Activated naive CD8-positive, alpha-beta T cell treated with anti-CD3 and anti-CD28 coated beads, Interleukin-2, amount 50 U/mL, for 16 hours (primary cell): ENCODE data around the gene PLEKHB2.
"Not testable (repeated sequence)": the region's sequence is repeated elsewhere in the genome, so short reads cannot be mapped to it uniquely, and the experiment has no call there.

Source experiments
- DNase-seq: peaks from one replicate; pipeline ENCODE4 v3.0.0-alpha.2; 2020; ENCODE audit warnings: low read depth, low spot score

Gene PLEKHB2

DNA sequence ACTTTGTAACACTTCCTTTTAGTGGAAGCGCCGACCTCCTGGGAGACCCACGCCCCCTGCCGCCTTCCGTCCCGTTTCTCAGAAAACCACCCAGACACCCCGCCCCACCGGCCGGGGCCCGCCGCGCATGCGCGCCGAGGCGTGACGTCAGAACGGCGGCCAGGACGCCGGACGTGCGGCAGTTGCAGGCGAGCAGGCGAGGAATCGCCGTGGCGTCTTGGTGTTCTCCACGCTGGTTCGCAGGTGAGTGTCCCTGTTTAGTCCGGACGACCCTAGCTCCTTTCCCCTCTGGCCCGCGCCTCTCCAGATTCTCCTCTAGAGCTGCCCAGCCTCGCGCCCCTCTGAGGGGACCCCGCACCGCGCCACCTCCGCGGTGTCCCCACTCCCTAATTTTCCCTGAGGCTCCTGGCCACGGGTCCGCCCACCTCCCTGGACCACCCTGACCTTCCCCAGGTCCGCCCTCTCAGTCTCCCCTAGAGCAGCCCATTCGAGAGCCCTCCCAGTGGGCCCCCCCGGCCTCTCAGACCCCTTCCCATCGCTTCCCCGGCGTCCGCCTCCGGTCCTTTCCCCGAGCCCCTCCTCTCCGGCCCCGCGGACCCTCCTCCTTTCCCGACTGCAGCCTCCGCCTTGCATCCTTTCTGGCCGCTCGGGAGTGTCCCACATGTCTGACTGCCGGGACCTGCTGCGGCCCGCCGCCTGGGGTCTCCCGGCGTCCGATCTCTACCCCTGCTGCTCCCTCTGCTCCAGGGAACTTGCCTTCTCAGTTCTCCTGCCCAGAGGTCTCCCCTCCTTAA is at the start of gene PLEKHB2:
TSS of gene PLEKHB2 (plus strand) at position 181 of the 794 bp plus-strand sequence. CDS start 15,606 bp downstream, outside the sequence.
- DNase-seq: peak; percentile 75

DNA sequence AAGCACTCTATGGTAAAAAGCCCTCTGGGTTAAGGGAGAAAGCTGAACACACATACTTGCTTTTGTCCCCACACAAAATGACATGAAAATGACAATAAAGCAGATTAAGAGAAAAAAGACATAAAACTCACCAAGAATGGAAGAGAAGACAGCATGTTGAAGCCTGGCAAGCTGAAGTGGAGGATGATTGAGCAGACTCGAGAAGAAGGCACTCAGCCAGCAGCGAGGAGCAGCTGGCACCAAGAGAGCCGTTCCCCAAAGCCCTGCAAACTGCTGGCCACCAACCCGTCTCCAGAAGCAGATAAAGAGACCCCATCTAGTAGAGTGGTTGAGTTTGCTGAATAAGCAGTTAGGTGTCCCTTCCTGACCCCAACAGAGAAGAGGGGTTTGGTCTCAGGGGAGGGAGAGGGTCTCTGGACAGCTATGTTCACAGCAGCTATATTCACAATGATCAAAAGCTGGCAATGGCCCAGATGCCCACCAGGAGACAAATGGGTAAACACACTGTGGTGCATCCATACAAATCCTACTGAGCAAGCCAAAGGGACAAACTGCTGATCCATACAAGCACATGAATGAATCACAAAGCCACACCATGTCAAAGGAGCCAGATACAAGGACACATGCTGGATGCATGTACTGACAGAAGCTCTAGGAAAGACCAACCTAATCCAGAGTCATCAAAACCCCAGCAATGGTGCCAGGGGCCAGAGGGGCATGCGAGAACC is 48.8 kb upstream of the PLEKHB2 start:
- no peak for DNase-seq

DNA sequence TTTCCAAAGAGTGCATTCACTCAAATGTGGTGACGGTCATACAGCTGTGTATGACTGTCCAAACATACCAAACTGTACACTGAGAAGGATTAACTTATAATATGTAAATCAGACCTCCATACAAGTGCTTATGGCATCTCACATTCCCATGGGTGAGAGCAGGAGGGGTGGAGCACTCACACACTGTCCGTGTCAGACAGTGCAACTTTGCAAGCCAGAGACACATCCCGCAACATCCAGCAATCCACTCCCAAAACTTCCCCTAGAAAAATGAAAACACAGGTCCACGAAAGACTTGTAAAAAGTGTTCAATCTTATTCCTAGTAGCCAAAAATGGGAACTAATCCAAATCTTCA is 48.2 kb upstream of the PLEKHB2 start:
- DNase-seq: no peak

GRCh38 chr2:131058214-131058843 is 46.8 kb upstream of the PLEKHB2 start:
- DNase-seq: no peak

DNA sequence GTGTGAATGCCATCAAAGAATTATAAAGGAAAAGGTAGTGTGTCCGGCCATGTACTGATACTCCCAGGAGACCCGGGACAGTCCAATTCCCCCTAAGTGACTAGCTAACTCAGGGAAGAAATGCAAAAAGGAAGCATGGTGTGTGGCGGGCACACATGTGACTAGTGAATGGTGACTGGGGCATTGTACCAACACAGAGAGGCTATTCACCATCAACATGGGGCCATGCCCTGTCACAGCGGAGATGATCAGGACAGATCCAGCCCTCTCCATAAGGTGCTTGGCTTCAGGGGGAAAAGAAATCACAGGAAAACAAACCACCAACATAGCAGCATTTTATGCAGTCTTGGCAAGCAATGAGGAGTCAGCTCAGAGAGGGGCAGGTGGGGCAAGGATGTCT is 46.2 kb upstream of the PLEKHB2 start:
- DNase-seq: no peak

DNA sequence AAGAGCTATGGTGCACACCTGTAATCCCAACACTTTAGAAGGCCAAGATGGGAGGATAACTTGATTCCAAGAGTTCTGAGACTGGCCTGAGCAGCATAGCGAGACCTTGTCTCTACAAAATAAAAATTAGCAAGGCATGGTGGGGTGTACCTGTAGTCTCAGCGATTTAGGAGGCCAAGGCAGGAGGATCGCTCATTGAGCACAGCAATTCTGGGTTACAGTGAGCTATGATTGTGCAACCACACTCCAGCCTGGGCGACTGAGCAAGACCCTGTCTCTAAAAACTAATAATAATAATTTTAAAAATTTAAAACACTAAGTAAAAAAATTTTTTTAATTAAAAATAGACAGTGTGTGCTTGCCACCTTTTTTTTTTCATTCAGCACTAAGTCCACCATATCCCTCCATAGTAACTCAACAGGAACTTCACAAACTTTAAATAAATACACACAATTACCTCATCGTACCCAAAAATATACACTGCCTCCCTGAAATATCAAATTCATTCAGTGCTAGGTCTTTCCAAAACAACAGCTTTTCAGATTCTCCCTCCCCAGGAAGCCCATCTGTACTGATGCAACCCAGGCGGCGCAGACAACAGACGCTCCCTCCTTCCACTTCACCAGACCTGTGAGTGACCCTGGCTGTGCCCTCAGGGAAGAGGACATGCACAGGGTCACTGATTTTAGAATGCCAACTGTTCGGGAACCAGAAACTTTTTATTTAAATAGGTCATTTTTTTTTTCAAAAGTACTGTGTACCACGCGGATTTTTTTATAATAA is 41.4 kb upstream of the PLEKHB2 start:
- no peak for DNase-seq

- DNase-seq: no peak
Measured at GRCh38 chr2:131064589-131065512, 40.3 kb upstream of the PLEKHB2 start.

- no peak for DNase-seq
Measured at GRCh38 chr2:131067465-131068125, 37.5 kb upstream of the PLEKHB2 start.

DNA sequence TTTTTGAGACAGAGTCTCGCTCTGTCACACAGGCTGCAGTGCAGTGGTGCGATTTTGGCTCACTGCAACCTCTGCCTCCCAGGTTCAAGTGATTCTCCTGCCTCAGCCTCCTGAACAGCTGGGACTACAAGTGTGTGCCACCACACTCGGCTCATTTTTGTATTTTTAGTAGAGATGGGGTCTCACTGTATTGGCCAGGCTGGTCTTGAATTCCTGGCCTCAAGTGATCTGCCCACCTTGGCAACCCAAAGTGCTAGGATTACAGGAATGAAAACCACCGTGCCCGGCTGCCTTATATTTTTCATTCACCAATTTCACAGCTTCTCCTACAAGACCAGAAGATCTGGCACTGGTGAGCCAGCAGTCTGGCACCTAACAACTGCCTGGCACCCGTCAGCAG is 37.0 kb upstream of the PLEKHB2 start:
- DNase-seq: not testable (repeated sequence)

DNA sequence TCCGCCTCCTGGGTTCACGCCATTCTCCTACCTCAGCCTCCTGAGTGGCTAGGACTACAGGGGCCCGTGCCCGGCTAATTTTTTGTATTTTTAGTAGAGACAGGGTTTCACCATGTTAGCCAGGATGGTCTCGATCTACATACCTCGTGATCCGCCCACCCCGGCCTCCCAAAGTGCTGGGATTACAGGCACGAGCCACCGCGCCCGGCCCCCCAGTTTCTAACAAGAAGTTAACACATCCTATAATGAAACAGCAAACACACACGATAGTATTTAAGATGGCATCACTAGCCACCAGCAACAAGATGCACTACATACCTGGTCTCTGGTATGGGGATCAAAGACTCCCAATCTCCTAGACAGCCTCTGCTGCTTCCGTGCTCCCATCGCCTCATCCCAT is 29.6 kb upstream of the PLEKHB2 start:
- not testable (repeated sequence) for DNase-seq

- no peak for DNase-seq
Measured at GRCh38 chr2:131076707-131077106, 28.4 kb upstream of the PLEKHB2 start.

- DNase-seq: no peak
Measured at GRCh38 chr2:131077182-131077846, 27.8 kb upstream of the PLEKHB2 start.

GRCh38 chr2:131077966-131078365 is 27.2 kb upstream of the PLEKHB2 start:
- DNase-seq: no peak

DNA sequence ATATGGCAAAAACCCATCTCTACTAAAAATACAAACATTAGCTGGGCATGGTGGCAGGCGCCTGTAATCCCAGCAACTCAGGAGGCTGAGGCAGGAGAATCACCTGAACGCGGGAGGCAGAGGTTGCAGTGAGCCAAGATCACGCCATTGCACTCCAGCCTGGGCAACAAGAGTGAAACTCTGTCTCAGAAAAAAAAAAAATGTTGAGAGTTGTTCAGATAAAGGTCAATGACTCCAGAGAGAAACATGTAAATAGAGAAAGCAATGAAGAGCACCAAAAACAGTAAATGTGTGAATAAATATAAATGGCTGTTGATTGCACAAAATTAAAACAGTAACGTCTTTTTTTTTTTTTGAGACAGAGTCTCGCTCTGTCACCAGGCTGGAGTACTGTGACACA is 25.2 kb upstream of the PLEKHB2 start:
- not testable (repeated sequence) for DNase-seq

DNA sequence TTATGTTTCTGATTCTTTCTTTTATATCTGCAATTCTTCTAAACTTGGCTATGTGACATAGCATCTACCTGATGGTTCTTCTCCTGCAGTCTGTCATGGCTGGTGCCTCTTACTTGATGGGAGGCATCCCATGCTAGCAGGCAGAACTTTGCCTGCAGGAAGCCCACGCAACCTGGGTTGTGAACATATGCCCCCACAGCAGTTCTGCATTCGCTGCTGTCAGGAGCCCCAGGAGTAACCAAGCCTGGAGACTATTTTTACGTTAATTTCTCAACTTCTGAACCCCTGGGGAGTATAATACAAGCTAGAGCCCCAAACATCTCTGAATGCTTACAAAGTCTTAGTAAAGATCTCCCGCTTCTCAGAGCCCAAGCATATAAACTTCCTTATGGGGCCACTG is 23.9 kb upstream of the PLEKHB2 start:
- no peak for DNase-seq

DNA sequence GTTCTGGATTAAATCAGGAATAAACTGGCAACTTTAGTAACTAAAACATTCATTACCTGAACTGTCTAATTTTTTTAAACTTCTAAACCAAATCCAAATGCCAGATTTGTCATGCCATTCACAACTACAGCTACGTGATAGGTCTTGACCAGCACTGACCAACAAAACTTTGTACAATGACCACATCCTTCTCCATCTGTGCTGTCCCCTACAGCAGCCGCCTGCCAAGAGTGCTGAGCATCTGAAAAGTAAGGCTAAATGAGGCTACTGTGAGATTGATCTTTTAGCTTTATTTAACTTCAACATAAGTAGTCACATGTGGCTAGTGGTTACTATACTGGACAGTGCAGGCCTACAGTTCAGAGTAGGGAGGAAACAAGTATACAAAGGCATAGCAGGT is 19.5 kb upstream of the PLEKHB2 start:
- no peak for DNase-seq

- DNase-seq: no peak
Measured at GRCh38 chr2:131092458-131093005, 12.6 kb upstream of the PLEKHB2 start.

GRCh38 chr2:131093006-131093695 is 12.0 kb upstream of the PLEKHB2 start, which contains the start of gene FAM168B:
Gene FAM168B (minus strand): TSS chr2:131093460. CDS start chr2:131082646, 10,814 bp downstream.
- DNase-seq: peak; percentile 76
